GM11168 (cell line): ENCODE data around the gene THEM4.

Experiments
- in situ Hi-C: fragments of 300-500 bp; cut with MboI; formaldehyde crosslinking; loops from one replicate; pipeline ENCODE4 v1.12.0; 2022; ENCODE audit warnings: low sequenced_read_pairs; ENCODE audit not compliant: unreplicated experiment

Gene THEM4

DNA sequence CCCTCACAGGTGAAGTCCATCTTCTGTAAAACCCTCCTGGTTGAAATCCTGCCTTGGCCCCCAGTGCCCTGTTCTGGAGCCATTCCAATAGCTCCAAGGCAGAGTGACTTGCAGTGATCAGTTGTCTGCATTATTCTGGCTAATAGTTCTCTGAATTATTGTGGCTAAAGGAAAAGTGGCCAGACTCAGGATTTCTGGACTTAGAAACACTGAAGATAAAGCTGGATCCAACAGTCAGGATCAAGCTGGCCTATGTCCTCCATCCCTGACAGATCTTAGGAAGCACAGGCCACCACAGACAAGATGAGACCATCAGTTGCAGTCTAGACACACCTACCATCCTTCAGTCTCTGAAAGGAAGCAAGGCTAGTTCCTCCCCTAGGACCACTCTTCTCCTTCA lies 68.9 kb downstream of the THEM4 start:
- in situ Hi-C loops, result no loop called here

DNA sequence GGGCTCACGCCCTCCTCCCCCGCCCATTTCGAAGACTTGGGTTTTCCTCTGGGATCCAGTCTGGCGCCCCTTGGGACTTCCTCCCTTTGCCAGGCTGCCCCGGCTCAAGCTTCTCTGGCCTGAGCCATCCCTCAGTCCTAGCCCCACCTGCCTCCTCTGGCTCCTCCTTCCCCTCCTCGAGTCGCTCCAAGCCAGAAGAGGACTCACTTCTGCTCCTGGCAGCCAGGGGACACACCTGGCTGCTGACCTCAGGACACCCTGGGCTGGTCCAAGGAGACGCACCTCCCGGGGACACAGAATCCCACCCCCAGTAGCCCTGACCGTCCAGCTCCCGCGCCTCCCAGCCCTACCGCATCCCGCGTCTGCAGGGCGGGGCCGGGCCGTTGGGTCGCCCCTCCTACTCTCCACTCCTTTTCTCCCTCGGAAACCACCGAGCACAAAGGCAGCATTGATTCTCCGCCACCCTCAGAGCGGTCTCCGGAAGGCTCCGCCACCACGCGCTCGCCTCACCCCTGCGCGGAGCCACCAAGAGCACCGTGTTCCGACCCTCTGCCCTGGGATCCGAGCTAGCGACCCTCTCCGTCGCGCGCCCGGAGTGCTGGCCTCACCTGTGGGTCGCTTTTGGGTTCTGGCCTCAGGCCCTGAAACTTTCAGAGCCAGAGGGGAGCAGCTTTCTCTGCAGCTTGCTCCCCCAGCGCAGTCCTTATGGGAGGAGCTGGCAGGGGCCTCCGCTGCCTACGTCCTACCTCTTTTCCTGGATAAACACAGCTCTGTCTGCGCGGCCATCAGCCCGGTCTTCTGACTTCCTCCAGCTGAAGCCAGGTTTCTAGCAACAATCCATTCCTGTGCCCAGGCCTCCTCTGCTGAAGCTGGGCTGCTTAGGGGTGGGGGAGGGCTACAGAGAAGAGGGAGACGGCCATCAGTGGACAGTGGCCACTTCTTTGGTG lies 69.6 kb downstream of the THEM4 start, which contains the start of gene C2CD4D:
TSS of gene C2CD4D (minus strand) at position 364 of the 947 bp plus-strand sequence. CDS start 831 bp downstream, outside the sequence.
- in situ Hi-C loops, result no loop called here

DNA sequence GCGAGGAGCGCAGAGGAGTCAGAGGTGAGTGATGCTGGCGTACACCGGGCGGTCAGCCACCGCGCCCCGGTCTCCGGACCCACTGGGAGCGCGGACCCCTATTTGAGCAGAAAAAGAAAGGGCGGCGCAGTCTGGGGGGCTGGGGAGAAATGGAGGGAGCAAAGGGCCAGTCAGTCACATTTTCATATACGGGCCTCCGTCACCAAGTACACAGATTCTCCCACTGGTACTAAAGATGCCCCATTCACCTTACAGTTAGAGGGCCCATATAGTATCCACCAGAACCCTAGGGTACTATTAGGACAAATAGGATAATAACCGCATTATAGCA lies 70.3 kb downstream of the THEM4 start:
- in situ Hi-C loops, result no loop called here

DNA sequence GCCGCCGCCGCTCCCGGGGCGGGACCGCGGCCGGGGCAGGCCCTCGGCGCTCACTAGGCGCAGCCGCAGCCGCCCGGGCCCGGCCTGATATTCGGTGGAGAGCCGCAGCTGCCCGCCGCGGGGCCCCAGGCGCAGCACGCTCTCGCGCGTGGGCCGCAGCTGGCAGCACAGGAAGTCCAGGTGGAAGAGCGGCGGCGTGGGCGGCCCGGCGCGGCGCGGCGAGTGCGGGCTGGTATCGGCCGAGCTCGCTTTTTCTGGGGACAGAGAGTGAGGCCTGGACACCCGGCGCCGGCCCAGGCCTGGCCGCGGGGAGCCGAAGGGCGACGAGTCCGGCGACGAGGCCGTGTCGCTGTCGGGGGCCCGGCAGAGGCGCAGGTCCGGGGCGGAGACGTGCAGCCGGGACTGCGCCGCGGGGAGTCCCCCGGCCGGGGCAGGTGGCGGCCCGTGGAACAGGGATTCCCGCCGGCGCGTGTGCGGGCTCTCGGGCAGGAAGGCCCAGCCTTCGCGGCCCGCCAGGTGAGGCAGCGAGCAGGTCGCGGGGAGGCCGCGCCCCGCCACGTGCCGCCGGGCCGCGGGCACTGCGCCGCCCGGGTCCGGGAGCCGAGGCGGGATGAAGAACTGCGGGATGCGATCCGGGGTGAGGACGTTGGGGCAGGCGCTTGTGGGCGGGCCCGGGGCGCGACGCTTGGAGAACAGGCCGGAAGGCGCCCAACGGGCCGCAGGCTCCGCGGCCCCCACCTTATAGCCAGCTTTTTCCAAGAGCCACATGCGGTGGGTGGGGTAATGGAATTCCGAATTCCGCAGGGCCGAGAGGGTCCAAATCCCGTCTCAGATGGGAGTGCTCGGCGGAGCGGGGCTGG lies 70.9 kb downstream of the THEM4 start:
- in situ Hi-C loops, result no loop called here

DNA sequence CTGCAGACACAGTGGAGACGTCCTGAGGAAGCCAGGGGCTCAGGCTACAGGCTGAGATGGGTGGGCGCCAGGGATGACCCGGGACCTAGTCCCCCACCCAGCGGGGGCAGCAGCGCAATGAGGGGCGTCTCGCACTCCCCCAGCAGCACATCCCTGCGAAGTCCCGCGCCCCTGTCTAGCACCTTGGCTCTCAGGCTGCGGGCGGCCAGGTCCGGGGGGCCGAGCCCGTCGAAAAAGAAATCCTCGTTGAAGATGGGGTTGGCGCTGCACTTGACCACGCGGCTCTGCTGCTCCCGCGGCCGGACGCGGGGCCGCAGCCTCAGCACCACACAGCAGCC lies 71.5 kb downstream of the THEM4 start:
- in situ Hi-C loops, result no loop called here

DNA sequence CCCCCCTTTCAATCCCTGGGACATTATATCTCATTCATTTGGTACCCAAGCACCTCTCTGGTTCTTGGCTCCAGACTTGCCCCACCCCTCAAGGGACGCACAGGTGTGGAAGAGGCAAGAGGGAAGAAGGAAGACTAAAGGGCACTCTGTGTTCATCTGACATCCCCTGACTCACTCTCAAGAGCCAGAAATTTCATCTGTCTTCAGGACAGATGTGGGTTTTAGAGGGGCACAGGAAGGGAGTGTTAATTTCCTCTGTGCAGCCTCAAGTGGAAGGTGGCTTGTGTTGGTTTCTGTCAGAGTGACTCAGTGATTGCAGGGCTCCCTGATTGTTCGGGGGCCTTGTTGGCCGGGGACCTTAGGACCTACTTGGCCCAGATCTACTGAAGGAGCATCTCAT lies 72.1 kb downstream of the THEM4 start:
- in situ Hi-C loops, result no loop called here

DNA sequence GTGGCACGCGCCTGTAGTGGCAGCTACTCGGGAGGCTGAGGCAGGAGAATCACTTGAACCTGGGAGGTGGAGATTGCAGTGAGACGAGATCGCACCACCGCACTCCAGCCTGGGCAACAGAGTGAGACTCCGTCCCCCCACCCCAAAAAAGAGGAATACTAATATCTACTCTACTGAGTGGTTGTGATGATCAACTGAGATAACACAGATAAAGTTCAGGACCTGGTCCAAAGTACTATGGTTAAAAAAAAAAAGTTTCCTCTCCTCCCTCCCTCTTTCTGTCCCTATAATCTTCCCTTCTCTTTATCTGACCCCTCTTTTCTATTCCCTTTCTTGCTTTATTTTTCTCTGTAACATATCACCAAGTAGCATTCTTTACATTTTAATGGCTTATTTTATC lies 73.7 kb downstream of the THEM4 start:
- in situ Hi-C loops, result no loop called here

DNA sequence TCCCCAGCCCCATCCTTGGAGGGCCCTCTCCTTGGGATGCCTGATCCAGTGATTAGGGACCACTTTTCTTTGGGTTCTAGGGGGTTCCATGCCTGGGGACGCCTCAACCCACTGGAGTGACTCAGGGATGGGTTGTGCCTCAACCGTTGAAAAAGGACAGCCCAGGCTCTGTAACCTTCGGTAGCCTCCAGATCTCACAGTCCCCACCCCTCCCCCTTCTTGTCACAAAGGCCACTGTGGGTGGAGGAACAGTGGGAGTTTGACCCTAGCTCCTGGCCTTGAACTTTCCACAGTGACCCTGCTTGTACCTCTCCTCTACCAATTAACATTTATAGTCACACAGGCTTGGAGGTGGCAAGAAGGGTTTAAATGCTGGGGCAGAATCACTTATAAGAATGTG lies 75.1 kb downstream of the THEM4 start:
- in situ Hi-C loops, result no loop called here

DNA sequence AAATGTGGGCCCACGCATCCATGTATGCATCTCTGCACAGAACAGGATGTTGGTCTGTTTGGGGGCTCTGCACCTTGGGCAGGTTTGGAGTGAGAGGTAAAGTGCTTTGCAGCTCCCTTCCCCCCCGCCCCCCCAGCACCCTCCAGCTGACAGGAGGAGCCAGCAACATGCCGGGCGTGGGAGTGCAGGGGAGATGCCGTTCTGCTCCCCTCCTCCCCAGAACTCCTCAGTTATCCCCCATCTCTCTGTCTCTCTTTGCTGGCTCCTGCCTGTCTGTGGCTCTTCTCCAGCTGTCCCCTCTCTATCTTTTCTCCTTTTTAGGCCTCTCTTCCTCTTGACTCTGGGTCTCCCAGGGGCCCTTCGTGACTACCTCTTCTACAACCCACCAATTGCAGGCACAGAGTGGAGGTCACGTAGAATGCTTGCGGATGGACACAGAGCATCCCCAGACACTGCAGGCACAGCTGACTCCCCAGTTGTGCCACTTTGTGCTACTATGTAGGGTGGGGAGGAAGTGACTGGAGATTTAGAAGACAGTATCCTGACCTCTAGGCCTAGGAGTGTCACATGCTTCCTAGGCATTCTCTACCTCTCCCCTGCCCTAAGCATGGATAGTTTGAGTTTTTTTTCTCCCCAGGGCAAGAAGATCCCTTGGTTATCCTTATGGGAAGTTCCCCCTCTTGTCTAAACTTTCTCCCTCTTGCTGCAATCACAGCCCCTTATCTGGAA lies 76.0 kb downstream of the THEM4 start:
- in situ Hi-C loops, result no loop called here

DNA sequence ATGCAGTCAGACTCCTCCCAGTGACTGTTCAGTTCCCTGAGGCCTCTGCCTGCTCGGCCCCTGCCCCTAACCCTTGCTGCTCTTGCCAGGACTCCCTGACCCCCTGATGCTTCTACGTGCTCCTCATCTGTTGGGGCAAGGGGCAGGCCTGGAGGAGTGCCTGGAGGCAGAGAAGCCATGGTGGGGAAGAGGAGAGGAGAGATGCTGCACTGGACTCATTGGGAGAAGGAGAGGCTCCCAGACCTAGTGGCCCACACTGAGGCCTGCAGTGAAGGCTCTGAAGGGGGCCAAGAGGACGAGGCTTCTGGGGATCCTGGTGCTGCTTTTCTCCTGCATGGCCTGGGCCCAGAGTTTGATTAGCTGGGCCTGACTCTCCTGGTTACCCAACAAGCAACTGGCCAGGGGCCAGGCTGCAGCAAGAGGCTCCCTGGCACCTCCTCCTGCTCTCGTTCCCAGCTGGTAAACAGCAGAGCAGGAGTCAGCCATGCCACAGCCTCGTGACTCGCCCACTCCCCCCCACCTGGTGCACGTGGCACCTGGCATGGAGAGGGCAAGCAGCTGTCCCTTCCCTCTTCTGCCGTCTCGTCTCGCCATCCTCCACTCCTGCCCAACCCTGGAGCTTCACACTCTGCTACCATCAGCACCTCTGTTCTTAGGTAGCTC lies 76.9 kb downstream of the THEM4 start:
- in situ Hi-C loops, result no loop called here

DNA sequence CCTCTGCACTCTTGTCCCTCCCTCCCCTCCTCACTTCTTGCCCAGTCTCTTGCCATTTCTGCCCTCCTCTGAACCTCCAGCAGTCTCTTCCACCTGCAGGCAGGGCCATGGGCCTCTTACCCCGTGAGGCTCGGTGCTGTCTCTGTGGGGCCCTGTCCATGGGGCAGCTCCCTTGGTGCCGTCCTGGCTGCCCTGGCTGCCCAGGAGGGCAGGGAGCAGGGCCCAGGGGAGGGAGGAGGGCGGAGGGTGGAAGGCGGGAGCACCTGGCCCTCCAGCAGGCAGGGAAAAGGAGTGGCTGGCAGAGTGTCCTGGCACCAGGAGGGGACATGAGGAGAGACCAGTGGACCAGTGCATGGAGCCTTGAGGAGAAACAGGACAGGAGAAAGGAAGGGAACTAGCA lies 77.7 kb downstream of the THEM4 start, which contains the start of gene RORC:
TSS of gene RORC (minus strand) at position 198 of the 400 bp plus-strand sequence. CDS start at position 160, 38 bp downstream.
- in situ Hi-C loops, result no loop called here

DNA sequence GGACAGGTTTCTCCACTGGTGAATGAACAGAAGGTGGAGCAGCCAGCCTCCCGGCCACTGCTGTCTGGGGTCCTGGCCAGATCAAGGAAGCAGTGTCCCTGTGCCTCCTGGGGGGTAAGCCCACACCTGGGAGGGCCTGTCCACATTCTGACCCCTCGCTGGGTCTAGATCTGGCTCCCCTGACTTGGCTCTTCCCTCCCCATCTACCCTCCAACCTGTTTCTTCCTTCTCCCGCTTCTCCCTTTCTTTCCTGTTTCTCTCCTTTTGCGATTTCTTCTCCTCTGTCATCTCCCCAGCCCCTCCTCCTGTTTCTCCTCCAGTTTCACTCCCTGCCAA lies 78.1 kb downstream of the THEM4 start:
- in situ Hi-C loops, result no loop called here

DNA sequence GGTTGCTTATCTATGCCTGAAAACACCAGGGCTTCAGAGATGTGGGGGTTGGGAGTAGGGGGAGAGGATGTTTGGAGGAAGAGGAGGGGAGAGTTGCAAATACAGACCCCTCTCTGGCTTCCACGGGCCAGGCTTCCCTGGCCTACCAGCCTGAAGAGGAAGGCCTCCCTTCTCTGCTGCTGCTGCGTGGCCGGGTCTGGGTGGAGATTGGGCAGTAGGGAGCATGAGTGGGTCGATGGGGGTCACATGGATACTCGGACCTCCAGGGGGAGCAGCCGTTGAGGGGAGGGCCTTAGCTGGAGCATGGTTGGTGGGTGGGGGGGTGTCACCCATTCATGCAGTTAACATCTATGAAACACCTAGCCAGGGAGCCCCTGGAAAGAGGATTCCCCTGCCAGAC lies 79.3 kb downstream of the THEM4 start:
- in situ Hi-C loops, result no loop called here

DNA sequence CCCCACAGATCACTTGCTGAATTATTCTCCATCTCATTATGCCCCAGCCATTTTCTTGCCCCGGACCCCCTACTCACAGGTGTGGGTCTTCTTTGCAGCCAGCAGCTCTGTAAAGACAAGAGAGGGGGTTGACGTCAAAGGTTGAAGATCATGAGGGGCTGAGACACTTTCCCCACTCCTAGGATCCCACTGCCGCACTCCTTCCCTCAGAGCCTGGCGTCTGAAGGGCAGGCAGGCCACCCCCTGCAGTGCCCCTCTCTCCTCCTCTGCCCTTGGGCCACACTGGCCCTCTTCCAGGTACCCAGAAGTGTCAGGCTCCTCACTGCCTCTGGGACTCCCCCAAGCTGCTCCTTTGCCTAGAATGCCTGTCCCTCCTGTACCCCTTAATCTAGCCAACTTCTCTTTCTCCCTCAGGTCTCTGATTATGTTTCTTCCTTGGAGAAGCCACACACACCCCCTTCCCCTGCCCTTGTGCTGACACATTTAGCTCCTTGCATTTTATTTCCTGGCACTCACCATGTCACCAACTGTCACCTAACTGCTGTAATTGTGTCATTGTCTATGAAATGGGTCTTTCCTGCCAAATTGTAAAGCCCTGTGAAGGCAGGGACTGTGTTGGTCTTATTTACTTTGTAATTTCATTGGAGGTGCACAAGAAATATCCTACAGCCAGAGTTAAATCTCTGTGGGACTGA lies 79.8 kb downstream of the THEM4 start:
- in situ Hi-C loops, result no loop called here

DNA sequence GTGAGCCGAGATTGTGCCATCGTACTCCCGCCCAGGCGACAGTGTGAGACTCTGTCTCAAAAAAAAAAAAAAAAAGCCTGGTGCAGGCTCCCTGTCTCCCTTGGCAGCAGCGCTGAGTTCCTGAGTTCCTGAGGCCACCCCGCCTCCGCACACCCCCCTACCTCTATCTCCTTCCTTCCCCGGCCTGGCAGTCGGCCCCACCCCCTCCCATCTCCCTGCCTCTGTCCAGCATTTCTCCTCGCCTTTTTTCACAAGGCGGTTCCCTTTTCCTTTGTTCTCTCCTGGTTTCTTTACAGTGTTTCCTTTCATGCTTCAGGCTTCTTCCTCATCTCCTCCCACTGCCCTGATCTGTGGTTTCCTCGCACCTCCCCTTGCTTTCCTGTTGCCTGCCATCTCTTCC lies 80.4 kb downstream of the THEM4 start:
- in situ Hi-C loops, result no loop called here

DNA sequence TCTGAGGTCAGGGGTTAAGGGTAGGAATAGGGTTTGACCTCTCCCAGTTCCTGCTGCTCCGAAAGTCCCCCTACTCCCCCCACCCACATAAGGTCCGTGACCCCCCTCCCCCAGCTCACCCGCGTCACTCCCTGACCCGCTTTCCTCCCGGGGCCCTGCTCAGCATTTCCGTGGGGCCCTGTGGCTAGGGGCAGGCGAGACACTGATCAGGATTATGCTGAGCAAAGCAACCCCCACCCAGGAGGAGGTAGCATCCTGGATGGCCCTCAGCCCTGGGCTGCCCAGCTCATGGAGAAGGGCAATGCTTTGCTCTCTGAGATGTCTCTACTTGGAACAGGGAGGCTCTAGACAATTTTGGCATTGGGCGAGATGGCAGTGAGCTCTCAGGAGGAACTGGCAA lies 81.5 kb downstream of the THEM4 start:
- in situ Hi-C loops, result no loop called here

DNA sequence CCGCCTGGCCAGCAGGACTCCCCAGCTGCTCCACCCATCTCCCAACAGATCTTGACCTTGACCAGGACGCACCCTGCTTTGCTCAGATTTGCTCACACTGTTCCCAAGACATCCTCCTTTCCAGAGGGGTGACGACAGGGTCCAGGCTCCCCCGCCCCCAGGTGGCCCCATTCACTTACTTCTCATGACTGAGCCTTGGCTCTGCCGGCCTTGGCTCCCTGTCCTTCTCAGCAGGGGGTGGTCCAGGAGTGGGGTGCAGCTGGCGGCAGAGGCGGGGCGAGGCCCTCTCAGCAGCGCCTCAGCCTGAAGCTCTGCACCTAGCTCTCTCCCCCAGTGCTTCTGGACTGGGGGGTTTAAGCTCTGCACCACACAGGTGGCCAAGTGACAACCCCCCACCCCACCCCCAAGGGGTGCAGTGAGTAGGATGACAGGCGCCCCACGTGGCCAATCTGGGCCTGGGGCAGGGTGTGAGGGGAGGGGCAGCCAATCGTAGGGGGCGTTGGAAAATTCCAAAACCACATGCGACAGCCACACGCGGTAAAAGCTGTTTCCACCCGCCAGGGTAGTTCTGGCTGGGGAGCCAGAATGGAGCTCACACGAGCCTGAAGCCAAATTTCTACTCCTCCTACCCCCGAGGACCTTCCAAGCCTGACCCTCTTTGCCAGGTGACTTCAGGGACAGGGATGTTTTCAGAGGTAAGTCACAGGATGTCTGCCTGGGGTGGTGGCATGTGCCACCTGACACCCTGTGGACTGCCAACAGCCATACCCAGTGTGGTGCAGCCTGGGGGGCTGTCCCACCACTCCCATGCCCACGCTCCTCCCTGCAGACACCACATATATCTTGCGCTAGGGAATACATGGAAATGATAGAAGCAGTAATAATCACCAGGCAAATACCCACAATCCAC lies 83.3 kb downstream of the THEM4 start:
- in situ Hi-C loops, result no loop called here

DNA sequence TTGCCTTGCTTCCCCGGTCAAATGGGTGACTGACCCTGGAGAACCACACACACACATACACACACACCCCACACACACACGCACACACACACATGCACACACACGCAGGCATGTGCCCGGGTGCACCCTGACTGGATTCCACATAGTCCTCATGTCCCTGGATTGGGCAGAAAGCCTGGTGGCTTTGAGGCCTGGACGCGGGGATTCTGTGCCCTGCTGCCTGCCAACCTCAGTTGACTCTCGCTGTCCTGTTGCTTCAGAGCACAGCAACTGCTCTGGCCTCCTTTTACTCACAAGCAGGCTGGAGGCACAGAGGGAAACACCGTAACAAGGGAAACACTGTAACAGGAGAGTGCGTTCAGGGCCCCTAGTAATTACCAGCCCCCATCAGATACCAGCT lies 84.1 kb downstream of the THEM4 start:
- in situ Hi-C loops, result no loop called here
